NCI-H2029 (cell line): Measurements from ENCODE around the gene ALG12.
A peak's percentile ranks its signal among the peaks of the same experiment; 100 is the strongest.
"Not testable (repeated sequence)": the region's sequence is repeated elsewhere in the genome, so short reads cannot be mapped to it uniquely, and the experiment has no call there.

Experiments used
- DNase-seq: peaks from one replicate; lab custom pipeline; 2025; lab: John Stamatoyannopoulos, UW

Gene ALG12

GRCh38 chr22:49866646-49867045 is 51.6 kb downstream of the ALG12 start:
- no peak for DNase-seq

GRCh38 chr22:49866134-49866533 is 52.1 kb downstream of the ALG12 start:
- DNase-seq = no peak

GRCh38 chr22:49865156-49865555 is 53.1 kb downstream of the ALG12 start:
- DNase-seq = no peak

GRCh38 chr22:49863931-49864330 is 54.3 kb downstream of the ALG12 start:
- DNase-seq = no peak

GRCh38 chr22:49862496-49862776 is 55.8 kb downstream of the ALG12 start:
- no peak for DNase-seq

GRCh38 chr22:49861642-49862495 is 56.4 kb downstream of the ALG12 start:
- no peak for DNase-seq

GRCh38 chr22:49858827-49859226 is 59.4 kb downstream of the ALG12 start:
- DNase-seq = no peak

- no peak for DNase-seq
These were observed 61.2 kb downstream of the ALG12 start for GRCh38 chr22:49856766-49857618.

GRCh38 chr22:49856343-49856742 is 61.9 kb downstream of the ALG12 start:
- no peak for DNase-seq

- no peak for DNase-seq
These were observed 62.9 kb downstream of the ALG12 start for GRCh38 chr22:49855251-49855911.

- no peak for DNase-seq
These were observed 64.0 kb downstream of the ALG12 start for GRCh38 chr22:49853981-49854831.

- peak; percentile 80 for DNase-seq
These were observed 65.0 kb downstream of the ALG12 start, which contains the start of gene ZBED4 for GRCh38 chr22:49852898-49853894. ZBED4 (plus strand) TSS chr22:49853844; CDS start chr22:49883663, 29,819 bp downstream.

- not testable (repeated sequence) for DNase-seq
These were observed 65.7 kb downstream of the ALG12 start for GRCh38 chr22:49852568-49852897.

- DNase-seq = no peak
These were observed 67.1 kb downstream of the ALG12 start for GRCh38 chr22:49850959-49851802.
